PC-9 (cell line): ENCODE results near the gene KCTD16. TPM values are rescaled to one million over a fixed set of nuclear protein-coding genes. Genes with fewer than 3 reads are reported as not detected.

Experiments
- BruUV-seq: library from RNA; stranded (reverse); fragments of 400-500 nt; replicated peaks from 2 replicates; lab custom pipeline; 2021; lab: Mats Ljungman, UMichigan
- CTCF ChIA-PET: fragments of 300-600 bp; sonication (Branson Sonifier 250); formaldehyde crosslinking; loops from one replicate; lab custom pipeline; 2022; ENCODE audit warnings: antibody characterized with exemption; lab: Charles Lee
- POLR2A ChIA-PET: fragments of 300-600 bp; sonication (Branson Sonifier 250); formaldehyde crosslinking; loops from one replicate; lab custom pipeline; 2022; ENCODE audit warnings: antibody characterized with exemption; ENCODE audit not compliant: unreplicated experiment; lab: Charles Lee
- DNase-seq, 2 experiments: peaks; one replicate each; pipeline versions ENCODE4 v3.0.0 to v3.0.0-alpha.2; 2015 to 2022; ENCODE audit warnings: mixed read lengths in 1 of 2
- H2AFZ ChIP-seq: fragments of 200-600 bp; sonication (generic); 2 replicates; pipeline ENCODE4 v1.8.1; 2017; ENCODE audit warnings: antibody characterized with exemption
- H3F3A ChIP-seq: fragments of 200-600 bp; sonication (generic); 2 replicates; pipeline ENCODE4 v1.8.1; 2017; ENCODE audit warnings: antibody characterized with exemption, mild to moderate bottlenecking, low read depth; ENCODE audit not compliant: insufficient read depth
- H3K27ac ChIP-seq: fragments of 200-600 bp; sonication (generic); 2 replicates; pipeline ENCODE4 v1.6.1; 2016; ENCODE audit warnings: mixed run types
- H3K27me3 ChIP-seq: fragments of 200-600 bp; sonication (generic); 2 replicates; pipeline ENCODE4 v1.6.1; 2016; ENCODE audit warnings: low read depth, mixed run types; ENCODE audit not compliant: insufficient read depth
- H3K36me3 ChIP-seq: fragments of 200-600 bp; sonication (generic); 2 replicates; pipeline ENCODE4 v1.6.1; 2016; ENCODE audit warnings: low read depth, mixed run types
- H3K4me1 ChIP-seq: fragments of 200-600 bp; sonication (generic); replicated peaks from 2 replicates; pipeline ENCODE4 v1.6.1; 2016; ENCODE audit warnings: mixed run types; ENCODE audit not compliant: insufficient read depth
- H3K4me2 ChIP-seq: fragments of 200-600 bp; sonication (generic); 2 replicates; pipeline ENCODE4 v1.6.1; 2017; ENCODE audit warnings: mixed run types
- H3K4me3 ChIP-seq: fragments of 200-600 bp; sonication (generic); 2 replicates; pipeline ENCODE4 v1.6.1; 2016; ENCODE audit warnings: mixed run types
- H3K79me2 ChIP-seq: fragments of 200-600 bp; sonication (generic); 2 replicates; pipeline ENCODE4 v1.6.1; 2017; ENCODE audit warnings: low read depth, mixed run types
- H3K9me2 ChIP-seq: fragments of 200-600 bp; sonication (generic); 2 replicates; pipeline ENCODE4 v1.8.1; 2017; ENCODE audit warnings: mild to moderate bottlenecking; ENCODE audit not compliant: insufficient read depth
- H3K9me3 ChIP-seq: fragments of 200-600 bp; sonication (generic); 2 replicates; pipeline ENCODE4 v1.8.1; 2016; ENCODE audit warnings: low read depth; ENCODE audit not compliant: insufficient read depth
- H4K20me1 ChIP-seq: fragments of 200-600 bp; sonication (generic); 2 replicates; pipeline ENCODE4 v1.8.1; 2017; ENCODE audit not compliant: insufficient read depth
- CTCF ChIP-seq: fragments of 200-600 bp; sonication (generic); conservative IDR thresholded peaks from 2 replicates; pipeline ENCODE4 v1.6.1; 2017; ENCODE audit warnings: mixed run types, antibody characterized with exemption, mild to moderate bottlenecking, moderate library complexity
- EZH2 ChIP-seq: fragments of 200-600 bp; sonication (generic); IDR thresholded peaks from 2 replicates; pipeline ENCODE4 v1.8.0; 2017; ENCODE audit warnings: antibody characterized with exemption, low read depth
- intact Hi-C: fragments of 100-400 bp; cut with micrococcal nuclease; formaldehyde crosslinking; loops from one replicate; pipeline ENCODE4 v1.10.0; 2022; ENCODE audit not compliant: unreplicated experiment
- total RNA-seq: library from RNA; stranded (reverse); gene quantifications from 2 replicates; pipeline ENCODE4 v1.2.3, GENCODE V29; 2021

Gene KCTD16
- total RNA-seq, 1 experiment from 2014 or later = 0.33 TPM

- no peaks in the 10 kb centered on the region for H3K79me2 ChIP-seq
- no peaks in the 10 kb centered on the region for H3F3A ChIP-seq
- no peaks in the 10 kb centered on the region for H3K36me3 ChIP-seq
- no peaks in the 10 kb centered on the region for H3K9me3 ChIP-seq
- H2AFZ ChIP-seq = no peak overlapping the region
- no TSS peak for BruUV-seq
- no peak for DNase-seq
- no peaks in the 10 kb centered on the region for H3K27me3 ChIP-seq
- H3K27ac ChIP-seq = no peak overlapping the region
- no peaks in the 10 kb centered on the region for H3K9me2 ChIP-seq
- H3K4me3 ChIP-seq = no peak overlapping the region
- no peak for TF ChIP-seq CTCF
- no peak for TF ChIP-seq EZH2
- ChIA-PET POLR2A (no interaction called here), CTCF (no interaction called here)
- intact Hi-C loops = no loop called here
- no peak overlapping the region for H3K4me2 ChIP-seq
- H3K4me1 ChIP-seq = no peaks in the 10 kb centered on the region
- no peaks in the 10 kb centered on the region for H4K20me1 ChIP-seq
Measured at GRCh38 chr5:144374637-144375036, 204.0 kb downstream of the KCTD16 start.

DNA sequence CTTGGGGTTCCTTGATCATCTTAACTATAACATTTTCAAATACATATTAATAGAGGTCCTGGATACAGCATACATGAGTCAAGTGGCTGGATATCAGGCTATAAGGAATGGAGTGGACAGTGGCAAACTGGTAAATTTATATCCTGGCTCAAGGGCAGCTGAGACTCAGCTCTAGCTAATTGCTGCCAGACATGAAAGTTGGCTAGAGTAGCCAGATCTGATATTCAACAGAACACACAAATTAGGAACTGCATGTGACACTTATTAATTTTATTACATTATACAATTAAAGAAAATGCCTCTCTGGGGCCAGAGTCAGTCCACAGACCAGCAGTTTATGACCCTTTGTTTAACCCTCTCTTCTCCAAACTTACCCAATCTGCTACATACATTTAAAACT is 206.5 kb downstream of the KCTD16 start:
- Histone ChIP-seq H3F3A (no peaks in the 10 kb centered on the region), H3K27me3 (no peaks in the 10 kb centered on the region), H3K79me2 (no peaks in the 10 kb centered on the region), H3K36me3 (no peaks in the 10 kb centered on the region), H2AFZ (no peak overlapping the region), H4K20me1 (no peaks in the 10 kb centered on the region), H3K4me3 (no peak overlapping the region), H3K27ac (no peak overlapping the region), H3K4me2 (no peak overlapping the region), H3K9me3 (no peaks in the 10 kb centered on the region), H3K9me2 (no peaks in the 10 kb centered on the region), H3K4me1 (no peaks in the 10 kb centered on the region)
- ChIA-PET POLR2A (no interaction called here), CTCF (no interaction called here)
- intact Hi-C loops = no loop called here
- no TSS peak for BruUV-seq
- TF ChIP-seq CTCF (no peak), EZH2 (no peak)
- no peak for DNase-seq

GRCh38 chr5:144378681-144379080 is 208.0 kb downstream of the KCTD16 start:
- Histone ChIP-seq H3K27me3 (no peaks in the 10 kb centered on the region), H3K79me2 (no peaks in the 10 kb centered on the region), H3K4me3 (no peak overlapping the region), H4K20me1 (no peaks in the 10 kb centered on the region), H3K36me3 (no peaks in the 10 kb centered on the region), H3K9me3 (no peaks in the 10 kb centered on the region), H3K4me1 (no peaks in the 10 kb centered on the region), H3F3A (no peaks in the 10 kb centered on the region), H3K4me2 (no peak overlapping the region), H2AFZ (no peak overlapping the region), H3K27ac (no peak overlapping the region), H3K9me2 (no peaks in the 10 kb centered on the region)
- intact Hi-C loops = no loop called here
- ChIA-PET CTCF (no interaction called here), POLR2A (no interaction called here)
- TF ChIP-seq CTCF = no peak
- TF ChIP-seq EZH2 = no peak
- no peak for DNase-seq
- no TSS peak for BruUV-seq
